H1 (cell line): ENCODE data around the gene DYNC1I1. TPM values are rescaled to one million over a fixed set of nuclear protein-coding genes. Genes with fewer than 3 reads are reported as not detected.

Source experiments
- CTCF ChIA-PET: fragments of 300-600 bp; sonication (Branson Sonifier 250); formaldehyde crosslinking; loops from one replicate; lab custom pipeline; 2021; ENCODE audit not compliant: partially characterized antibody; lab: Charles Lee
- POLR2A ChIA-PET: fragments of 300-600 bp; sonication (Branson Sonifier 250); formaldehyde crosslinking; loops from one replicate; lab custom pipeline; 2021; ENCODE audit warnings: inconsistent platforms; ENCODE audit not compliant: partially characterized antibody; lab: Charles Lee
- DNase-seq, 2 experiments: peaks; one replicate each; pipeline versions ENCODE4 v3.0.0 to v3.0.0-alpha.2; 2010 to 2022; ENCODE audit warnings: low spot score in 2 of 2, low read depth in 1 of 2, mixed read lengths in 1 of 2
- FAIRE-seq: peaks from 2 replicates; lab custom pipeline; 2011; peaks lifted over from hg19 to GRCh38; lab: Jason Lieb, UNC
- H2AFZ ChIP-seq: 2 replicates; pipeline ENCODE4 v1.8.1; 2012; ENCODE audit warnings: low read length, inconsistent platforms
- H2AK5ac ChIP-seq: 2 replicates; pipeline ENCODE4 v1.6.1; 2013; ENCODE audit warnings: low read depth, low read length
- H2BK120ac ChIP-seq: replicated peaks from 2 replicates; pipeline ENCODE3; 2013; ENCODE audit warnings: low read depth, low read length, inconsistent platforms
- H2BK12ac ChIP-seq: 2 replicates; pipeline ENCODE4 v1.6.1; 2013; ENCODE audit warnings: low read depth, low read length
- H2BK15ac ChIP-seq: 2 replicates; pipeline ENCODE4 v1.6.1; 2013; ENCODE audit warnings: low read length
- H2BK20ac ChIP-seq: 2 replicates; pipeline ENCODE4 v1.6.1; 2013; ENCODE audit warnings: low read length
- H2BK5ac ChIP-seq: 2 replicates; pipeline ENCODE4 v1.6.1; 2013; ENCODE audit warnings: low read depth, low read length
- H3K14ac ChIP-seq: 2 replicates; pipeline ENCODE4 v1.6.1; 2013; ENCODE audit warnings: inconsistent platforms; ENCODE audit not compliant: insufficient read length
- H3K18ac ChIP-seq: 2 replicates; pipeline ENCODE4 v1.6.1; 2013; ENCODE audit warnings: low read length; ENCODE audit errors: extremely low read depth
- H3K23ac ChIP-seq: 2 replicates; pipeline ENCODE4 v1.6.1; 2013; ENCODE audit warnings: inconsistent platforms; ENCODE audit not compliant: insufficient read length
- H3K23me2 ChIP-seq: 2 replicates; pipeline ENCODE4 v1.6.1; 2013; ENCODE audit warnings: low read depth, low read length
- H3K27ac ChIP-seq: 2 replicates; pipeline ENCODE4 v1.6.1; 2011; ENCODE audit warnings: low read depth, low read length, inconsistent platforms
- H3K27me3 ChIP-seq, 4 experiments: replicated peaks in 1 of 4; 1 replicate in 1 of 4; 2 replicates in 3 of 4; pipeline versions ENCODE4 v1.6.1 to v1.8.1; 2011 to 2013; ENCODE audit warnings: low read length in 3 of 4, mild to moderate bottlenecking in 3 of 4, inconsistent platforms in 2 of 4, mixed read lengths in 2 of 4, moderate library complexity in 1 of 4; ENCODE audit not compliant: control insufficient read depth in 3 of 4, insufficient read depth in 3 of 4; ENCODE audit errors: extremely low read depth in 1 of 4
- H3K36me3 ChIP-seq, 4 experiments: 2 replicates each; pipeline versions ENCODE4 v1.6.1 to v1.8.1; 2011 to 2013; ENCODE audit warnings: mild to moderate bottlenecking in 4 of 4, low read length in 3 of 4, moderate library complexity in 2 of 4, control low read depth in 1 of 4, inconsistent platforms in 1 of 4; ENCODE audit not compliant: insufficient read depth in 4 of 4, control insufficient read depth in 2 of 4
- H3K4ac ChIP-seq: replicated peaks from 2 replicates; pipeline ENCODE3; 2013; ENCODE audit warnings: low read length, low read depth, mixed read lengths, inconsistent platforms; ENCODE audit not compliant: insufficient read length
- H3K4me1 ChIP-seq, 4 experiments: replicated peaks in 1 of 4; 1 replicate in 1 of 4; 2 replicates in 3 of 4; pipeline versions ENCODE4 v1.6.1 to v1.8.1; 2011 to 2013; ENCODE audit warnings: low read length in 3 of 4, inconsistent platforms in 2 of 4, mixed read lengths in 1 of 4; ENCODE audit not compliant: insufficient read depth in 4 of 4, control insufficient read depth in 3 of 4
- H3K4me2 ChIP-seq, 2 experiments: 2 replicates each; pipeline versions ENCODE4 v1.6.1 to v1.8.1; 2011 to 2013; ENCODE audit warnings: low read depth in 2 of 2, low read length in 2 of 2, control low read depth in 1 of 2, inconsistent platforms in 1 of 2, mild to moderate bottlenecking in 1 of 2; ENCODE audit not compliant: insufficient read depth in 1 of 2
- H3K4me3 ChIP-seq, 4 experiments: fragments of 200-600, 300-600 bp in 1 of 4; sonication (generic), shearing (Covaris generic), sonication (Bioruptor Twin) in 1 of 4; 2 replicates each; pipeline versions ENCODE4 v1.5.1 to v1.8.1; 2011 to 2016; ENCODE audit warnings: low read length in 4 of 4, low read depth in 3 of 4, control low read depth in 2 of 4, inconsistent platforms in 2 of 4, mild to moderate bottlenecking in 2 of 4, mixed read lengths in 1 of 4, moderate library complexity in 1 of 4; ENCODE audit not compliant: insufficient read depth in 2 of 4; ENCODE audit errors: extremely low read depth in 1 of 4
- H3K56ac ChIP-seq: replicated peaks from 2 replicates; pipeline ENCODE3; 2013; ENCODE audit warnings: low read depth, mild to moderate bottlenecking, mixed read lengths, low read length, inconsistent platforms; ENCODE audit not compliant: insufficient read length
- H3K79me1 ChIP-seq: 2 replicates; pipeline ENCODE4 v1.6.1; 2013; ENCODE audit warnings: low read depth, low read length, control low read depth
- H3K79me2 ChIP-seq, 2 experiments: 2 replicates each; pipeline versions ENCODE4 v1.6.1 to v1.8.1; 2012 to 2013; ENCODE audit warnings: low read length in 2 of 2, mild to moderate bottlenecking in 2 of 2, inconsistent platforms in 1 of 2; ENCODE audit not compliant: insufficient read depth in 2 of 2, control insufficient read depth in 1 of 2
- H3K9ac ChIP-seq, 4 experiments: replicated peaks in 1 of 4; 1 replicate in 1 of 4; 2 replicates in 3 of 4; pipeline versions ENCODE4 v1.6.1 to v1.8.1; 2011 to 2013; ENCODE audit warnings: low read depth in 3 of 4, low read length in 3 of 4, control low read depth in 2 of 4, mild to moderate bottlenecking in 2 of 4, moderate library complexity in 2 of 4, inconsistent platforms in 1 of 4; ENCODE audit errors: extremely low read depth in 1 of 4
- H3K9me3 ChIP-seq, 2 experiments: 2 replicates each; pipeline versions ENCODE4 v1.6.1 to v1.8.1; 2012 to 2013; ENCODE audit warnings: mild to moderate bottlenecking in 2 of 2, moderate library complexity in 2 of 2, control low read depth in 1 of 2, inconsistent platforms in 1 of 2, low read depth in 1 of 2, low read length in 1 of 2, mixed read lengths in 1 of 2; ENCODE audit not compliant: insufficient read depth in 2 of 2
- H4K20me1 ChIP-seq, 2 experiments: replicated peaks in 1 of 2; 2 replicates each; pipeline versions ENCODE3 to v1.8.1; 2011 to 2013; ENCODE audit warnings: inconsistent platforms in 2 of 2, low read length in 2 of 2, mild to moderate bottlenecking in 1 of 2; ENCODE audit not compliant: insufficient read depth in 2 of 2, control insufficient read depth in 1 of 2
- H4K5ac ChIP-seq: 2 replicates; pipeline ENCODE4 v1.6.1; 2013; ENCODE audit warnings: low read length, low read depth, mixed read lengths, inconsistent platforms; ENCODE audit not compliant: insufficient read length
- H4K8ac ChIP-seq: 2 replicates; pipeline ENCODE4 v1.8.0; 2013; ENCODE audit warnings: mild to moderate bottlenecking, moderate library complexity, low read length, inconsistent platforms; ENCODE audit not compliant: insufficient read depth; ENCODE audit errors: extremely low read depth
- H4K91ac ChIP-seq: replicated peaks from 2 replicates; pipeline ENCODE3; 2013; ENCODE audit warnings: low read length, mixed read lengths, inconsistent platforms; ENCODE audit not compliant: insufficient read length
- CEBPB ChIP-seq: IDR thresholded peaks from 2 replicates; pipeline ENCODE4 v1.6.1; 2012; ENCODE audit warnings: low read depth, low read length
- CHD2 ChIP-seq: IDR thresholded peaks from 2 replicates; pipeline ENCODE4 v1.6.1; 2012; ENCODE audit warnings: low read length, improper control_type of control experiment
- FOSL1 ChIP-seq: IDR thresholded peaks from 2 replicates; pipeline ENCODE4 v1.6.1; 2011; ENCODE audit warnings: mild to moderate bottlenecking, low read depth, low read length, moderate library complexity; ENCODE audit not compliant: insufficient read depth
- KDM1A ChIP-seq: fragments of 200-600, 300-600 bp; sonication (generic); IDR thresholded peaks from 2 replicates; pipeline ENCODE4 v1.7.1; 2016; ENCODE audit warnings: mild to moderate bottlenecking, low read length, borderline replicate concordance
- NRF1 ChIP-seq: IDR thresholded peaks from 2 replicates; pipeline ENCODE4 v1.6.1; 2011; ENCODE audit warnings: mild to moderate bottlenecking, low read depth, low read length, improper control_type of control experiment
- PHF8 ChIP-seq: fragments of 200-600 bp; sonication (generic); conservative IDR thresholded peaks from 2 replicates; pipeline ENCODE4 v1.7.1; 2012; ENCODE audit warnings: low read depth, mild to moderate bottlenecking, inconsistent platforms, low read length, moderate library complexity
- RNF2 ChIP-seq: fragments of 200-900, 300-1000 bp; sonication (generic); IDR thresholded peaks from 2 replicates; pipeline ENCODE4 v1.7.1; 2016; ENCODE audit warnings: borderline replicate concordance, low read depth, mild to moderate bottlenecking, antibody characterized with exemption, low read length; ENCODE audit not compliant: poor library complexity, severe bottlenecking; ENCODE audit errors: missing control alignments
- WGBS, 2 experiments: shearing (Covaris generic) in 1 of 2; methylation state at CpG; one replicate each; pipeline versions ENCODE4 v1.1.6 to v1.1.7; 2013 to 2015; ENCODE audit warnings: low lambda C conversion rate in 2 of 2, mixed read lengths in 2 of 2, inconsistent platforms in 1 of 2, low coverage in 1 of 2, missing lambda C conversion rate in 1 of 2; ENCODE audit not compliant: insufficient replicate concordance in 2 of 2, insufficient coverage in 1 of 2, insufficient read length in 1 of 2; ENCODE audit errors: extremely low coverage in 1 of 2, missing lambda C conversion rate in 1 of 2; 5-methylcytosine and 5-hydroxymethylcytosine counted together
- polyA plus RNA-seq, 7 experiments: library from polyadenylated mRNA; depleted of rRNA in 3 of 7; stranded (reverse) in 5 of 7; unstranded in 2 of 7; fragments of >200 nt in 5 of 7; fragments of 200-250 nt in 2 of 7; gene quantifications; 1 replicate in 5 of 7; 2 replicates in 1 of 7; 4 replicates in 1 of 7; pipeline versions ENCODE4 v1.2.1 to v1.2.3, GENCODE V29; 2011 to 2013; ENCODE audit warnings: missing spikeins in 2 of 7, mixed read lengths in 2 of 7
- total RNA-seq: library from RNA; stranded (reverse); fragmentation: NEBNext Ultra II Directional; extraction: Animal tissue kit (Norgen Biotek cat#: 25700); gene quantifications from 2 replicates; pipeline ENCODE4 v1.2.1, GENCODE V29; 2021

The DYNC1I1 gene
- total and polyA plus RNA-seq, 2 of the 8 experiments (the other 6 are each of a cell fraction or from before 2014, with no cell fraction given), result 0.45 to 0.58 TPM

- no peaks in the 10 kb centered on the region for H3K9me3 ChIP-seq
- H4K20me1 ChIP-seq, result no peaks in the 10 kb centered on the region
- CTCF ChIA-PET, result interaction anchor here (0.6 to 5.3 kb wide), 3 partner anchors 8 to 32 kb away, joined by 3 to 38 read pairs (median 6); no protein-coding TSS in a partner anchor
- no peaks in the 10 kb centered on the region for H3K79me2 ChIP-seq
- H3K4ac ChIP-seq, result no peak overlapping the region
- 95% methylated on average over 5 of the region's 5 CpGs; no CpG with 5 or more reads in 1 of the 2 experiments for WGBS, 2 experiments
- no peak overlapping the region for H3K9ac ChIP-seq
- no peak overlapping the region for H2AK5ac ChIP-seq
- H4K91ac ChIP-seq, result no peak overlapping the region
- no peak overlapping the region for H3K14ac ChIP-seq
- no peak overlapping the region for H2AFZ ChIP-seq
- no peaks in the 10 kb centered on the region for H3K23me2 ChIP-seq
- TF ChIP-seq NRF1 (no peak), KDM1A (no peak), CEBPB (no peak), FOSL1 (no peak), CHD2 (no peak), PHF8 (no peak), RNF2 (no peak)
- TF ChIP-seq, all 59 proteins: peak for 0
- DNase-seq (no peak), FAIRE-seq (no peak)
- Histone ChIP-seq H3K23ac (no peak overlapping the region), H2BK5ac (no peak overlapping the region), H3K27me3 (no peaks in the 10 kb centered on the region), H3K79me1 (no peaks in the 10 kb centered on the region), H3K4me3 (no peak overlapping the region), H3K18ac (no peak overlapping the region), H4K8ac (no peak overlapping the region), H2BK12ac (no peak overlapping the region), H2BK15ac (no peak overlapping the region), H3K4me2 (no peak overlapping the region), H3K27ac (no peak overlapping the region), H3K56ac (no peak overlapping the region), H3K4me1 (no peaks in the 10 kb centered on the region), H4K5ac (no peak overlapping the region), H2BK120ac (no peak overlapping the region), H3K36me3 (no peaks in the 10 kb centered on the region), H2BK20ac (no peak overlapping the region)
- POLR2A ChIA-PET, result interaction anchor here (0.6 kb wide), 2 partner anchors 10 to 480 kb away, joined by 3 to 4 read pairs; no protein-coding TSS in a partner anchor
Observed at GRCh38 chr7:95927756-95928155, 155.4 kb downstream of the DYNC1I1 start.
